Right lobe of liver (tissue), 6 donors: Measurements from ENCODE around the gene LRBA. TPM values are rescaled to one million over a fixed set of nuclear protein-coding genes. Genes with fewer than 3 reads are reported as not detected.

ENCODE experiments used
- ATAC-seq, 4 donors: fragments of 200-7000 bp; cut with Tn5 transposase; one replicate each; pipeline ENCODE4 v1.9.1; 2020; ENCODE audit warnings: mild to moderate bottlenecking in 4 of 4, moderate library complexity in 4 of 4
- DNase-seq, 3 donors: peaks; one replicate each; pipeline ENCODE4 v3.0.0-alpha.2; 2020
- H3K27ac ChIP-seq, 3 donors: fragments of 200-600 bp; one replicate each; pipeline ENCODE4 v1.8.0; 2022
- H3K27me3 ChIP-seq, 2 donors: fragments of 200-600 bp; one replicate each; pipeline ENCODE4 v1.8.0; 2022
- H3K36me3 ChIP-seq, 4 donors: fragments of 200-600 bp; sonication (generic) in 1 of 4; one replicate each; pipeline versions ENCODE4 v1.5.1 to v1.8.0; 2017 to 2022; ENCODE audit warnings: control low read depth in 1 of 4
- H3K4me1 ChIP-seq, 4 donors: fragments of 200-600 bp; sonication (generic) in 1 of 4; one replicate each; pipeline versions ENCODE4 v1.5.1 to v1.8.0; 2017 to 2022; ENCODE audit warnings: control low read depth in 1 of 4
- H3K4me3 ChIP-seq, 3 donors: fragments of 200-600 bp; one replicate each; pipeline ENCODE4 v1.8.0; 2022
- H3K9me3 ChIP-seq, 4 donors: fragments of 200-600 bp; sonication (generic) in 1 of 4; one replicate each; pipeline versions ENCODE4 v1.5.1 to v1.8.0; 2017 to 2022; ENCODE audit warnings: control low read depth in 1 of 4
- POLR2A ChIP-seq: fragments of 450-650 bp; IDR thresholded peaks from one replicate; pipeline ENCODE4 v1.6.1; 2017; ENCODE audit warnings: antibody characterized with exemption, mild to moderate bottlenecking
- WGBS: methylation state at CpG from one replicate; pipeline ENCODE4 v1.1.6; 2018; ENCODE audit warnings: low coverage, low lambda C conversion rate; ENCODE audit not compliant: insufficient coverage; ENCODE audit errors: missing lambda C conversion rate; 5-methylcytosine and 5-hydroxymethylcytosine counted together
- intact Hi-C, 2 donors: fragments of 100-400 bp; cut with DNase I; formaldehyde crosslinking; loops; one replicate each; pipeline versions ENCODE4 v1.11.2 to v1.14.1; 2022
- total RNA-seq, 6 experiments: library from RNA; depleted of rRNA in 2 of 6; stranded (reverse); fragments of >200 nt in 2 of 6; fragmentation: NEBNext Ultra II Directional in 3 of 6; extraction: Animal tissue kit (Norgen Biotek cat#: 25700) in 3 of 6; gene quantifications; one replicate each; pipeline versions ENCODE4 v1.1.0 to v1.2.4, GENCODE V29; 2016 to 2023
- TF ChIP-seq, protein P1 (sequence below), 4 donors: fragments of 200-600 bp in 3 of 4; fragments of 450-650 bp in 1 of 4; IDR thresholded peaks; one replicate each; pipeline versions ENCODE4 v1.5.1 to v1.8.0; 2016 to 2022; ENCODE audit warnings: antibody characterized with exemption in 4 of 4, mild to moderate bottlenecking in 2 of 4
- donor health status: DM: no; HTN: yes; CAD: no.
- donor health status: DM: no; HTN: no; CAD: no.
- donor health status: DM: no; HTN: no; CAD: no.
- donor health status: DM: no; HTN: yes; CAD: no.
- donor health status: DM: no; HTN: yes; CAD: no.

Gene LRBA
- total RNA-seq, 6 experiments from 2014 or later = 18.9 to 48.1 (median 24.5) TPM

DNA sequence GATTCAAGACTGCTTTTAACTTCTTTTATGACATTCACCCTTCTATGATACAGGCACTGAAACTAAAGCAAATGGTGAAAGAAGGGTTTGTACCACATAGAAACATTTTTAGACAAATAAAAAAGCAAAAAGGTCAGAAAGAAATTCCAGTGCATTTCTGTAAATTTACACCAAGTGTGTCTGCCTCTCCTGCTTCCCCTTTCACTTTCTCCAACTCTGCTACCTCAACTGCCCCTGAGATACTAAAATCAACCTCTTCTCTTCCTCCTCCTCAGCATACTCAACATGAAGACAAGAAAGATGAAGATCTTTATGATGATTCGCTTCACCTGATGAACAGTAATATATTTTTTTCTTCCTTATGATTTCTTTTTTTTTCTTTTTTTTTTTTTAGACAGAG lies 187.9 kb downstream of the LRBA start:
- intact Hi-C loops = no loop called here
- Histone ChIP-seq H3K4me1 (no peaks in the 10 kb centered on the region), H3K36me3 (no peaks in the 10 kb centered on the region), H3K9me3 (no peaks in the 10 kb centered on the region), H3K27ac (no peak overlapping the region), H3K4me3 (no peak overlapping the region), H3K27me3 (no peaks in the 10 kb centered on the region)
- 87% methylated on average over 1 of the region's 1 CpG for WGBS
- TF ChIP-seq, protein P1, sequence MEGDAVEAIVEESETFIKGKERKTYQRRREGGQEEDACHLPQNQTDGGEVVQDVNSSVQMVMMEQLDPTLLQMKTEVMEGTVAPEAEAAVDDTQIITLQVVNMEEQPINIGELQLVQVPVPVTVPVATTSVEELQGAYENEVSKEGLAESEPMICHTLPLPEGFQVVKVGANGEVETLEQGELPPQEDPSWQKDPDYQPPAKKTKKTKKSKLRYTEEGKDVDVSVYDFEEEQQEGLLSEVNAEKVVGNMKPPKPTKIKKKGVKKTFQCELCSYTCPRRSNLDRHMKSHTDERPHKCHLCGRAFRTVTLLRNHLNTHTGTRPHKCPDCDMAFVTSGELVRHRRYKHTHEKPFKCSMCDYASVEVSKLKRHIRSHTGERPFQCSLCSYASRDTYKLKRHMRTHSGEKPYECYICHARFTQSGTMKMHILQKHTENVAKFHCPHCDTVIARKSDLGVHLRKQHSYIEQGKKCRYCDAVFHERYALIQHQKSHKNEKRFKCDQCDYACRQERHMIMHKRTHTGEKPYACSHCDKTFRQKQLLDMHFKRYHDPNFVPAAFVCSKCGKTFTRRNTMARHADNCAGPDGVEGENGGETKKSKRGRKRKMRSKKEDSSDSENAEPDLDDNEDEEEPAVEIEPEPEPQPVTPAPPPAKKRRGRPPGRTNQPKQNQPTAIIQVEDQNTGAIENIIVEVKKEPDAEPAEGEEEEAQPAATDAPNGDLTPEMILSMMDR (IDR thresholded peaks at IDR 0.05) = no peak
- TF ChIP-seq POLR2A = no peak
- DNase-seq = no peak
- no peak for ATAC-seq

DNA sequence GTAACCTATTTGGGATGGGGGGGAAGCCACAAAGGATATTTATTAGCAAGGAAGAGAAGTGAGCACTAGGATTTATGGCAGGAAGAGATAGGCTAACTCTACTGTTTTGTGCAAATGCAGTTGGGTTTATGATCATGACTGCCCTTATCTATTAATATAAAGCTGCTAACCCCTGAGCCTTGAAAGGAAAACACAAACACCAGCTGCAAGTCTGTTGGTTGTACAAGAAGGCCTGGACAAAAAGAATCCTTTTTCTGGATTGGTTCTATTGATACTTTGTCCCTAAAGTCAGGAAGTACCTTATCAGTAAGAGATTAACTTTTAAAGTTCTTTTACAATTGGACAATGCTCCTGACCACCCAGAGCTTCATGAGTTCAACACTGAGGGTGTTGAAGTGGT lies 188.8 kb downstream of the LRBA start:
- H3K36me3 ChIP-seq = no peaks in the 10 kb centered on the region
- no peak overlapping the region for H3K4me3 ChIP-seq
- intact Hi-C loops = no loop called here
- DNase-seq (no peak), ATAC-seq (no peak)
- no peaks in the 10 kb centered on the region for H3K9me3 ChIP-seq
- TF ChIP-seq POLR2A = no peak
- TF ChIP-seq, protein P1 (IDR thresholded peaks at IDR 0.05) = no peak
- H3K27ac ChIP-seq = no peak overlapping the region
- H3K27me3 ChIP-seq = no peaks in the 10 kb centered on the region
- no peaks in the 10 kb centered on the region for H3K4me1 ChIP-seq

DNA sequence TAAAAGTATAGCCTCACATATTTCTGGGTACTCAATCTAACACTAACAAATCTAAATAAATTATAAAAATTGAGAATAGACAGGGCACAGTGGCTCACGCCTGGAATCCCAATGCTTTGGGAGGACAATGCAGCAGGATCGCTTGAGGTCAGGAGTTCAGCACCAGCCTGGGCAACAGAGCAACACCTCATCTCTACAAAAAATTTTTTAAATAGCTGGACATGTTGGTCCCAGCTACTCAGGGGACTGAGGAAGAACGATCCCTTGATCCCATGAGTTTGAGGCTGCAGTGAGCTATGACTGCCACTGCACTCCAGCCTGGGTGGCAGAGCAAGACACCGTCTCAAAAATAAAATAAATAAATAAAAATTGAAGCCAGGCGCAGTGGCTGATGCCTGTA lies 192.7 kb downstream of the LRBA start:
- no peak overlapping the region for H3K27ac ChIP-seq
- no peak for ATAC-seq
- no peaks in the 10 kb centered on the region for H3K9me3 ChIP-seq
- no peak for DNase-seq
- H3K27me3 ChIP-seq = no peaks in the 10 kb centered on the region
- H3K4me3 ChIP-seq = no peak overlapping the region
- H3K36me3 ChIP-seq = no peaks in the 10 kb centered on the region
- WGBS = 98% methylated on average over 5 of the region's 5 CpGs
- intact Hi-C loops = no loop called here
- H3K4me1 ChIP-seq = no peaks in the 10 kb centered on the region
- no peak for TF ChIP-seq POLR2A

DNA sequence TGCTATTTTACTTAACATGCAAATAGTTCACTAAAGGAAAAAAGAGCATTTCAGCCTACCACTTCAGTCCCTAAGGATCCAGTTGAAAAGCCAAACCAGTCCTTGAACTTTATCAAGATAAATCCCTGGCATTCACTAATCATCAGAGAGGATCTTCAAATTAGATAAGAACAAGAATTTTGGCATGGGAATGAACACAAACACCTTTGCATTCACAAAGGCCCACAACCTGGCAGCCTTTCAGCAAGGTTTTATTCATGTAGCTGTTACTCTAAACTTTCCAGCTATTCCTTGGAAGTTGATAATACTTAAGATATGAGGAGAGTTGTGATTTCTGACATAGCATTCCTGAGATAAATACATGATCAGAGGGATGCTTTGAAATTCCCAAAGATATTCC lies 193.4 kb downstream of the LRBA start:
- intact Hi-C loops = no loop called here
- Histone ChIP-seq H3K4me3 (no peak overlapping the region), H3K4me1 (no peaks in the 10 kb centered on the region), H3K36me3 (no peaks in the 10 kb centered on the region), H3K27me3 (no peaks in the 10 kb centered on the region), H3K9me3 (no peaks in the 10 kb centered on the region), H3K27ac (no peak overlapping the region)
- ATAC-seq = no peak
- TF ChIP-seq, protein P1 (IDR thresholded peaks at IDR 0.05) = no peak
- no peak for TF ChIP-seq POLR2A
- no peak for DNase-seq

DNA sequence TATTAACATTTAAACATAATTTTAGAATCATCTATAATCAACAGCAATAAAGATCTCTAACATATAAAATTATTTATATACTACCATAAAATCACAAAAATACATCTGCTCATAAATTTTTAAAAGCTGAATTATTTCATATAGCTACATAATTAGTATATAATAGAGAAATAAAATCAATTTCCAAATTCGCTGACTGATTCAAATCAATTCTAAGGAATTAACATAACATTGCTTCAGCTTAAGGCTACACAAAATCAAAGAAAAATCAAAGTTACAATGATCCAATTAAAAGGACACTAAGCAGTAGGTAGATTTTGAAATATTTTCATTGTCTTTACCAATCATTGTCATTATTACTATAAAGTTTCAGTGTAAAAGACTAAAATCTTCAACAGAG lies 194.7 kb downstream of the LRBA start:
- H3K27ac ChIP-seq = no peak overlapping the region
- TF ChIP-seq POLR2A = no peak
- TF ChIP-seq, protein P1 (IDR thresholded peaks at IDR 0.05) = no peak
- intact Hi-C loops = no loop called here
- no peak for ATAC-seq
- H3K4me3 ChIP-seq = no peak overlapping the region
- H3K27me3 ChIP-seq = no peaks in the 10 kb centered on the region
- no peaks in the 10 kb centered on the region for H3K4me1 ChIP-seq
- no peaks in the 10 kb centered on the region for H3K9me3 ChIP-seq
- H3K36me3 ChIP-seq = no peaks in the 10 kb centered on the region
- no peak for DNase-seq
- WGBS = 100% methylated on average over 1 of the region's 1 CpG
